HEK293T (cell line): ENCODE results near the gene KLHL6.
"Not testable (repeated sequence)": the region's sequence is repeated elsewhere in the genome, so short reads cannot be mapped to it uniquely, and the experiment has no call there.

Experiments
- CTCF ChIA-PET: fragments of 350-600 bp; formaldehyde crosslinking; extraction: SDS; loops from one replicate; lab custom pipeline; 2021; ENCODE audit warnings: antibody characterized with exemption, inconsistent platforms; lab: Yijun Ruan, JAX
- POLR2A ChIA-PET: fragments of 350-600 bp; formaldehyde crosslinking; extraction: SDS; loops from one replicate; lab custom pipeline; 2020; ENCODE audit warnings: antibody characterized with exemption, inconsistent platforms; lab: Yijun Ruan, JAX
- DNase-seq: peaks from one replicate; pipeline ENCODE4 v3.0.0; 2012; ENCODE audit warnings: mixed read lengths; ENCODE audit errors: extremely low spot score
- ARNT ChIP-seq: fragments of 450-650 bp; IDR thresholded peaks from 2 replicates; pipeline ENCODE4 v1.6.1; 2017; ENCODE audit warnings: mild to moderate bottlenecking
- BHLHE40 ChIP-seq: fragments of 450-650 bp; IDR thresholded peaks from 2 replicates; pipeline ENCODE4 v1.6.1; 2016; ENCODE audit warnings: mild to moderate bottlenecking, moderate library complexity, borderline replicate concordance
- CTBP1 ChIP-seq: fragments of 450-650 bp; IDR thresholded peaks from 2 replicates; pipeline ENCODE4 v1.6.1; 2016; ENCODE audit warnings: borderline replicate concordance
- ELF4 ChIP-seq: fragments of 450-650 bp; IDR thresholded peaks from 2 replicates; pipeline ENCODE4 v1.6.1; 2017; ENCODE audit warnings: antibody characterized with exemption
- FOXA1 ChIP-seq: fragments of 450-650 bp; IDR thresholded peaks from 2 replicates; pipeline ENCODE4 v1.6.1; 2016; ENCODE audit warnings: mild to moderate bottlenecking
- FOXK2 ChIP-seq: fragments of 450-650 bp; IDR thresholded peaks from 2 replicates; pipeline ENCODE4 v1.6.1; 2016; ENCODE audit warnings: mild to moderate bottlenecking
- FOXM1 ChIP-seq: fragments of 450-650 bp; IDR thresholded peaks from 2 replicates; pipeline ENCODE4 v1.6.1; 2017; ENCODE audit warnings: mild to moderate bottlenecking, borderline replicate concordance
- HDGF ChIP-seq: fragments of 450-650 bp; IDR thresholded peaks from 2 replicates; pipeline ENCODE4 v1.6.1; 2017; ENCODE audit warnings: antibody characterized with exemption, borderline replicate concordance
- L3MBTL2 ChIP-seq: fragments of 450-650 bp; conservative IDR thresholded peaks from 2 replicates; pipeline ENCODE4 v1.6.1; 2016; ENCODE audit warnings: mild to moderate bottlenecking
- LEF1 ChIP-seq: fragments of 450-650 bp; IDR thresholded peaks from 2 replicates; pipeline ENCODE4 v1.6.1; 2017; ENCODE audit warnings: mild to moderate bottlenecking, borderline replicate concordance
- NFRKB ChIP-seq: fragments of 450-650 bp; IDR thresholded peaks from 2 replicates; pipeline ENCODE4 v1.6.1; 2016; ENCODE audit warnings: mild to moderate bottlenecking, moderate library complexity
- SP1 ChIP-seq: fragments of 450-650 bp; IDR thresholded peaks from 2 replicates; pipeline ENCODE4 v1.6.1; 2017
- SUZ12 ChIP-seq: fragments of 450-650 bp; IDR thresholded peaks from 2 replicates; pipeline ENCODE4 v1.6.1; 2016; ENCODE audit warnings: mild to moderate bottlenecking
- TARDBP ChIP-seq: fragments of 450-650 bp; IDR thresholded peaks from 2 replicates; pipeline ENCODE4 v1.6.1; 2016
- ZNF384 ChIP-seq: fragments of 450-650 bp; IDR thresholded peaks from 2 replicates; pipeline ENCODE4 v1.6.1; 2016
- TF ChIP-seq, protein P1 (sequence below): fragments of 450-650 bp; IDR thresholded peaks from 2 replicates; pipeline ENCODE4 v1.6.1; 2016

Gene KLHL6

DNA sequence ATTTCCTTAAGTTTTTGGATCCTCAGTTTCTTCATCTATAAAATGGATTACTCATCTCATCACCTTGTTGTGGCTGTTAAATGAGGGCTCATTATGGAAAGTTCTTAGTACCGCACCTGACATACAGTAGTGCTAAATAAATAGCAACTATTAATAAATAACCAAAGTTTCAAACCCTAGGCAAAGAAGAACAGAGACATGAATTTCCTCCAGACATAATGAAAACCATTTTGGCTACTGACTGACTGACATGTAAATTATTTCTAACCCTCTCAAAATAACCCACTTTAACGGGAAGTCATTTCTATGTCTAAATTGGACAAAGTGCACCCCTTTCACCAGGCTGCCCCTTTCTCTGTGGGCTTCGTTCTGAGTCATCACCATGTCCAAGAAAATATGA, 17.4 kb upstream of the KLHL6 start:
- POLR2A ChIA-PET = no interaction called here
- CTCF ChIA-PET = no interaction called here
- TF ChIP-seq ARNT = no peak
- no peak for TF ChIP-seq LEF1
- no peak for TF ChIP-seq BHLHE40
- no peak for TF ChIP-seq FOXK2
- no peak for TF ChIP-seq ZNF384
- TF ChIP-seq SP1 = no peak
- no peak for TF ChIP-seq CTBP1
- TF ChIP-seq SUZ12 = no peak
- no peak for TF ChIP-seq TARDBP
- TF ChIP-seq ELF4 = no peak
- TF ChIP-seq HDGF = no peak
- TF ChIP-seq, protein P1, sequence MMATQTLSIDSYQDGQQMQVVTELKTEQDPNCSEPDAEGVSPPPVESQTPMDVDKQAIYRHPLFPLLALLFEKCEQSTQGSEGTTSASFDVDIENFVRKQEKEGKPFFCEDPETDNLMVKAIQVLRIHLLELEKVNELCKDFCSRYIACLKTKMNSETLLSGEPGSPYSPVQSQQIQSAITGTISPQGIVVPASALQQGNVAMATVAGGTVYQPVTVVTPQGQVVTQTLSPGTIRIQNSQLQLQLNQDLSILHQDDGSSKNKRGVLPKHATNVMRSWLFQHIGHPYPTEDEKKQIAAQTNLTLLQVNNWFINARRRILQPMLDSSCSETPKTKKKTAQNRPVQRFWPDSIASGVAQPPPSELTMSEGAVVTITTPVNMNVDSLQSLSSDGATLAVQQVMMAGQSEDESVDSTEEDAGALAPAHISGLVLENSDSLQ = no peak
- no peak for TF ChIP-seq L3MBTL2
- DNase-seq = no peak

DNA sequence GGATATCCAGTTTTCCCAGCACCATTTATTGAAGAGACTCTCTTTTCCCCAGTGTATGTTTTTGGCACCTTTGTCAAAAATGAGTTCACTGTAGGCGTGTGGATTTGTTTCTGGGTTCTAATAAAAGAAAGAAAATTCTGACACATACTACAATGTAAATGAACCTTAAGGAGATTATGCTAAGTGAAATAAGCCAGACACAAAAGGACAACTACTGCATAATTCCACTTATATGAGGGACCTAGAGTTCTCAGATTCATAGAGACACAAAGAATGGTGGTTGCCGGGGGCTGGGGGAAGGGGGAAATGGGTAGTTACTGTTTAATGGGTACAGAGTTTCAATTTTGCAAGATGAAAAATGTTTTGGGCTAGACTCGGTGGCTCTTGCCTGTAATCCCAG, 14.7 kb upstream of the KLHL6 start:
- DNase-seq, CTCF ChIA-PET, POLR2A ChIA-PET: not testable (repeated sequence)

DNA sequence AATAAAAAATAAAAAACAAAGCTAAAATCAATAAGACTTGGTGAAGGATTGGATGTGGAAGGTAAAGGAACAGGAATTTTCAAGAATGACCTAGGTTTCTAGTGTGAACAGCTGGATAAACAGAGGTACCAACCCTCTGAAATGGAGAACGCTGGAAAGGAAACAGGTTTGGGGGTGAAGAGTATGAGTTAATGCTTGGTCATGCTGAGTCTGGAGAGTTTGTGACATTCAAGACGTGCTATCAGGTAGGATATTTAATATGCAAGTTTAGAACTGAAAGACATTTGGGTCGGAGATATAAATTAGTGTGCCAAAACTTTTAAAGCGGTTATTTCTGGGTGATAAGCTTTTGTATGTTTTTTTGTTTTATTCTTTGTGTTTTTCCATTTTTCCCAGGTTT, 11.4 kb upstream of the KLHL6 start:
- POLR2A ChIA-PET = no interaction called here

DNA sequence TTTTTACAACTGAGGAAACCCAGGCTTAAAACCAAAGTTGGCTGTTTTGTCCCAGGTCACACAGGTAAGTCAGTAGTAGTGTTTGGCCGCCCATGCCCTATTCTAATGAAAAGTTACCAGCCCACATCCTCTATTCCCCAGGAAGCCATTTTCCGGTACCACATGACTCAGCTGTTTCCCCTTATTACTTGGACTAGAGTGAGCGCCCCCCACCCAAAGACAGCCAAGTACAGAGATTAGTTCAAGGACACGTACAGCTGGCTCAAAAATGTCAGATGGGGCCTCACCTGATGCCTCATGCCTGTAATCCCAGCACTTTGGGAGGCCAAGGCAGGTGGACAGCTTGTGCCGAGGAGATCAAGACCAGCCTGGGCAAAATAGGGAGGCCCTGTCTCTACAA, 8.5 kb upstream of the KLHL6 start:
- TF ChIP-seq, protein P1 = no peak
- no peak for TF ChIP-seq LEF1
- TF ChIP-seq SP1 = no peak
- TF ChIP-seq FOXK2 = no peak
- TF ChIP-seq ZNF384 = no peak
- TF ChIP-seq SUZ12 = no peak
- TF ChIP-seq TARDBP = no peak
- no peak for TF ChIP-seq HDGF
- no peak for TF ChIP-seq ELF4
- TF ChIP-seq FOXM1 = no peak
- TF ChIP-seq L3MBTL2 = no peak
- TF ChIP-seq BHLHE40 = no peak
- TF ChIP-seq CTBP1 = no peak
- no peak for TF ChIP-seq FOXA1
- no peak for TF ChIP-seq NFRKB
- TF ChIP-seq ARNT = no peak
- ChIA-PET POLR2A (no interaction called here), CTCF (no interaction called here)
- no peak for DNase-seq

More for the DNA sequence above, 11.4 kb upstream of the KLHL6 start:
- TF ChIP-seq LEF1 (no peak), CTBP1 (no peak), FOXM1 (no peak), NFRKB (no peak), ARNT (no peak), FOXA1 (no peak), TARDBP (no peak), L3MBTL2 (no peak), ZNF384 (no peak), SP1 (no peak), SUZ12 (no peak), ELF4 (no peak), HDGF (no peak), FOXK2 (no peak), BHLHE40 (no peak)
- TF ChIP-seq, protein P1 = no peak
- CTCF ChIA-PET = no interaction called here
- DNase-seq = no peak

DNA sequence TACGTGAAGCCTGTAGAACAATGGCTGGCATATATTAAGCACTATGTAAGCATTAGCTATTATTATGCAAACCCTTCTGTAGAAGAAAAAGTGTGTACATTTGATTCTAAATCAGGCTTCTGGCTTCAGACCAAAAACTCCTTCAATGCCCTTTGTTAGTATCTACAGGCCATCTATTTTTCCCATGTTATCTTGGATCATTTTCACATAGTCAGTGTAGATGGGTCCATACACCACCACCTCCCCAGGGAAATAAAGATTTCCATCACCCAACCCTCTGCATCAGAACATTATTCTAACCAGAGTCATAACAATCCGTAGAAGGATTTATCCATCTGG, 8.0 kb upstream of the KLHL6 start:
- ChIA-PET CTCF (no interaction called here), POLR2A (no interaction called here)
- no peak for DNase-seq
- TF ChIP-seq ARNT (no peak), HDGF (no peak), L3MBTL2 (no peak), ZNF384 (no peak), LEF1 (no peak), FOXM1 (no peak), SP1 (no peak), FOXA1 (no peak), TARDBP (no peak), FOXK2 (no peak), BHLHE40 (no peak), SUZ12 (no peak)
- TF ChIP-seq, protein P1 = no peak

DNA sequence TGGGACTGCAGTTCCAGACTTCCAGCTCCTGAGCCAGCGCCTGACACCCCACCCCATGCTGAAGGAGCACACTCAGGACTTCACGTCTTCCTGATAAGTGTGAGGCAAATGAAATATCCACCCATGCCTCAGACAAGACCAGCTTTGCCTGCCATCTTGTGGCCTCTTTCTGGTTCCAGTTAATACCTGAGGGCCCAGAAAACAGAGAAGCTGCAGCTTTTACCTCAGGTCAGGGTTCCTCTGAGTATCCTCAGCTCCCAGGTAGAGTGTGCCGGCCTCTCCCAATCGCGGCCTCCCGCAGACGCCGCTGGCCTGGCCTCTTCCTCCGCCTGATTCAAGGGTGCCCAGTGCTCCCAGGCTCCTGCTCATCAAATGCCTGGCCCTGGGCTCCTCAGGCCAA, 5.1 kb upstream of the KLHL6 start:
- ChIA-PET CTCF (no interaction called here), POLR2A (no interaction called here)
- TF ChIP-seq FOXM1 = no peak
- TF ChIP-seq ZNF384 = no peak
- no peak for DNase-seq

DNA sequence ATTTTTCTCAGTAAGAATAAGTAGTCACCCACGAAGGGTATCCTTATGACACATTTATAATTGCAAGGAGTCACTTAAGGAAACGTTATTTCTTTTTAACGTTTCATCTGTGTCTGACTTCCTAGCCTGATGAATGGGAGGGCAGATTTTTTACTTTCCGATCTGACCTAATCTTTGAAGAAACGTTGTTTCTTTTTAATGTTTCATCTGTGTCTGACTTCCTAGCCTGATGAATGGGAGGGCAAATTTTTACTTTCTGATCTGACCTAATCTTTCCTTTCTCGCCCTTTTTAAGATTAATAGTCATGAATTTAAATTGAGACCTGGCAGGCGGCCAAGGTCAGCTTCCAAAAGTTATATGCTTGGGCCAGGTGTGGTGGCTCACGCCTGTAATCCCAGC, 3.0 kb upstream of the KLHL6 start:
- DNase-seq = no peak
- ChIA-PET CTCF (no interaction called here), POLR2A (no interaction called here)
- TF ChIP-seq ELF4 (no peak), HDGF (no peak), TARDBP (no peak), ZNF384 (no peak), BHLHE40 (no peak), CTBP1 (no peak), FOXM1 (no peak), LEF1 (no peak), SP1 (no peak), ARNT (no peak), FOXK2 (no peak), L3MBTL2 (no peak), FOXA1 (no peak), NFRKB (no peak), SUZ12 (no peak)
- TF ChIP-seq, protein P1 = no peak
